HG03280 (cell line): ENCODE results near the gene ZNF462.
A peak's percentile ranks its signal among the peaks of the same experiment; 100 is the strongest.

Experiments
- ATAC-seq: cut with Tn5 transposase; IDR thresholded peaks from one replicate; pipeline ENCODE4 v1.9.1; 2021; ENCODE audit warnings: mild to moderate bottlenecking, moderate library complexity; ENCODE audit not compliant: unreplicated experiment

Gene ZNF462

GRCh38 chr9:106956971-106957370, 94.0 kb downstream of the ZNF462 start:
- no peak for ATAC-seq

- ATAC-seq, result no peak
Measured at GRCh38 chr9:106958955-106959657, 96.1 kb downstream of the ZNF462 start.

GRCh38 chr9:106960258-106960657, 97.3 kb downstream of the ZNF462 start:
- no peak for ATAC-seq

GRCh38 chr9:106961623-106962022, 98.7 kb downstream of the ZNF462 start:
- no peak for ATAC-seq

GRCh38 chr9:106962122-106962521, 99.2 kb downstream of the ZNF462 start:
- ATAC-seq, result no peak

GRCh38 chr9:106962615-106963363, 99.8 kb downstream of the ZNF462 start:
- no peak for ATAC-seq

GRCh38 chr9:106963684-106964083, 100.7 kb downstream of the ZNF462 start:
- ATAC-seq, result no peak

GRCh38 chr9:106964329-106964728, 101.4 kb downstream of the ZNF462 start:
- ATAC-seq, result peak; percentile 63

GRCh38 chr9:106964822-106965525, 102.0 kb downstream of the ZNF462 start:
- ATAC-seq, result no peak

GRCh38 chr9:106966481-106966880, 103.5 kb downstream of the ZNF462 start:
- no peak for ATAC-seq

- no peak for ATAC-seq
Measured at GRCh38 chr9:106969696-106970095, 106.7 kb downstream of the ZNF462 start.

- no peak for ATAC-seq
Measured at GRCh38 chr9:106970219-106970975, 107.4 kb downstream of the ZNF462 start.

GRCh38 chr9:106970976-106971457, 108.1 kb downstream of the ZNF462 start:
- ATAC-seq, result no peak

- no peak for ATAC-seq
Measured at GRCh38 chr9:106972082-106972481, 109.1 kb downstream of the ZNF462 start.

GRCh38 chr9:106974341-106974740, 111.4 kb downstream of the ZNF462 start:
- ATAC-seq, result no peak

GRCh38 chr9:106976772-106977171, 113.8 kb downstream of the ZNF462 start:
- ATAC-seq, result no peak

GRCh38 chr9:106980551-106981101, 117.7 kb downstream of the ZNF462 start:
- ATAC-seq, result no peak

GRCh38 chr9:106981396-106982287, 118.7 kb downstream of the ZNF462 start:
- ATAC-seq, result peak; percentile 73

GRCh38 chr9:106982636-106983035, 119.7 kb downstream of the ZNF462 start:
- no peak for ATAC-seq

GRCh38 chr9:106983346-106983745, 120.4 kb downstream of the ZNF462 start:
- ATAC-seq, result no peak
